Adrenal gland (tissue), 12 donors: Measurements from ENCODE around the gene SLC45A3. TPM values are rescaled to one million over a fixed set of nuclear protein-coding genes. Genes with fewer than 3 reads are reported as not detected.

Experiments
- DNase-seq, 7 donors: peaks; one replicate each; pipeline ENCODE4 v3.0.0-alpha.2; 2019 to 2020
- H3K27ac ChIP-seq, 5 donors: fragments of 200-600 bp; sonication (generic) in 4 of 5; 1 replicate in 3 of 5; 2 replicates in 2 of 5; pipeline versions ENCODE4 v1.5.1 to v1.8.0; 2016 to 2020; ENCODE audit warnings: mild to moderate bottlenecking in 1 of 5
- H3K27me3 ChIP-seq: fragments of 200-600 bp; 2 replicates; pipeline ENCODE4 v1.8.0; 2021
- H3K36me3 ChIP-seq, 2 donors: fragments of 200-600 bp; replicated peaks in 1 of 2; 1 replicate in 1 of 2; 2 replicates in 1 of 2; pipeline versions ENCODE4 v1.5.1 to v1.8.0; 2018 to 2022
- H3K4me1 ChIP-seq, 2 donors: fragments of 200-600 bp; replicated peaks in 1 of 2; 1 replicate in 1 of 2; 2 replicates in 1 of 2; pipeline versions ENCODE4 v1.5.1 to v1.8.0; 2018 to 2021
- H3K4me3 ChIP-seq, 4 donors: fragments of 200-600 bp; sonication (generic) in 3 of 4; one replicate each; pipeline ENCODE4 v1.5.1; 2016 to 2018
- H3K9me3 ChIP-seq, 3 donors: fragments of 200-600 bp; sonication (generic) in 1 of 3; replicated peaks in 1 of 3; 1 replicate in 2 of 3; 2 replicates in 1 of 3; pipeline versions ENCODE4 v1.5.1 to v1.8.0; 2016 to 2021
- CTCF ChIP-seq, 6 experiments: fragments of 450-650 bp in 4 of 6; fragments of 200-600 bp in 2 of 6; sonication (generic) in 1 of 6; IDR thresholded peaks; 1 replicate in 5 of 6; 2 replicates in 1 of 6; pipeline versions ENCODE4 v1.5.1 to v1.8.0; 2016 to 2021; ENCODE audit warnings: antibody characterized with exemption in 6 of 6, mild to moderate bottlenecking in 2 of 6, moderate library complexity in 1 of 6
- POLR2A ChIP-seq, 2 donors: fragments of 450-650 bp; IDR thresholded peaks; one replicate each; pipeline ENCODE4 v1.6.1; 2017; ENCODE audit warnings: antibody characterized with exemption in 2 of 2, mild to moderate bottlenecking in 2 of 2, moderate library complexity in 1 of 2
- WGBS, 4 donors: extraction: QIAGEN DNeasy Blood & Tissue Kit in 2 of 4; methylation state at CpG; one replicate each; pipeline versions ENCODE4 v1.1.5 to v1.1.7; 2013 to 2017; 5-methylcytosine and 5-hydroxymethylcytosine counted together
- intact Hi-C, 2 donors: fragments of 100-400 bp; cut with DNase I; formaldehyde crosslinking; loops; one replicate each; pipeline versions ENCODE4 v1.14.1 to v1.15.0; 2022 to 2023
- polyA plus RNA-seq, 3 donors: library from polyadenylated mRNA; stranded (reverse); fragments of 200-250 nt in 2 of 3; fragments of 350-450 nt in 1 of 3; fragmentation: Illumina TruSeq in 1 of 3; extraction: RNeasy Lipid Tissue Mini Kit (QIAGEN cat#74804) in 1 of 3; gene quantifications; one replicate each; pipeline ENCODE4 v1.2.3, GENCODE V29; 2013 to 2014
- total RNA-seq, 9 donors: library from RNA; depleted of rRNA in 4 of 9; stranded (reverse); fragments of >200 nt in 4 of 9; fragments of 120-200 nt in 1 of 9; fragmentation: NEBNext Ultra II Directional in 1 of 9; extraction: Animal tissue kit (Norgen Biotek cat#: 25700) in 1 of 9; gene quantifications; one replicate each; pipeline versions ENCODE4 v1.1.0 to v1.2.4, GENCODE V29; 2013 to 2023
- donor health status: healthy with polysubstance abuse.
- donor health status: Bipolar disorder and iron deficiency.
- donor health status: DM: yes; HTN: yes; CAD: no.
- donor health status: DM: no; HTN: no; CAD: no.
- donor health status: DM: no; HTN: no; CAD: no.
- donor health status: DM: yes; HTN: yes; CAD: no.

SLC45A3 gene
- total and polyA plus RNA-seq, 12 donors: 4.7 to 27.9 (median 8.9) TPM

GRCh38 chr1:205670150-205670446, 10.2 kb downstream of the SLC45A3 start:
- Histone ChIP-seq H3K9me3 (no peaks in the 10 kb centered on the region), H3K4me1 (peaks cover 0 to 10% of the 10 kb centered on the region in 2 donors), H3K4me3 (no peak overlapping the region), H3K27ac (no peak overlapping the region), H3K27me3 (no peaks in the 10 kb centered on the region), H3K36me3 (no peaks in the 10 kb centered on the region)
- TF ChIP-seq CTCF (IDR thresholded peaks at IDR 0.05): no peak
- no peak for TF ChIP-seq POLR2A (IDR thresholded peaks at IDR 0.05)
- intact Hi-C loops: no loop called here
- WGBS, 4 donors: 82 to 90% (median 87%) methylated on average over 5 of the region's 5 CpGs
- no peak for DNase-seq

GRCh38 chr1:205669341-205670149, 10.8 kb downstream of the SLC45A3 start:
- Histone ChIP-seq H3K27ac (no peak overlapping the region), H3K4me1 (peaks cover 0 to 10% of the 10 kb centered on the region in 2 donors), H3K36me3 (no peaks in the 10 kb centered on the region), H3K27me3 (no peaks in the 10 kb centered on the region), H3K4me3 (no peak overlapping the region), H3K9me3 (no peaks in the 10 kb centered on the region)
- TF ChIP-seq POLR2A (IDR thresholded peaks at IDR 0.05) (no peak), CTCF (IDR thresholded peaks at IDR 0.05) (no peak)
- 51 to 61% (median 55%) methylated on average over 16 to 20 of the region's 20 CpGs for WGBS, 4 donors
- DNase-seq: no peak
- intact Hi-C loops: no loop called here

- no peak for DNase-seq
- TF ChIP-seq POLR2A (IDR thresholded peaks at IDR 0.05) (no peak), CTCF (IDR thresholded peaks at IDR 0.05) (no peak)
- Histone ChIP-seq H3K36me3 (no peaks in the 10 kb centered on the region), H3K27me3 (no peaks in the 10 kb centered on the region), H3K27ac (no peak overlapping the region), H3K4me1 (peaks cover 0 to 10% of the 10 kb centered on the region in 2 donors), H3K9me3 (no peaks in the 10 kb centered on the region), H3K4me3 (no peak overlapping the region)
- 65 to 74% (median 72%) methylated on average over 5 of the region's 5 CpGs for WGBS, 4 donors
- intact Hi-C loops: no loop called here
These were observed 11.4 kb downstream of the SLC45A3 start for GRCh38 chr1:205668951-205669340.

GRCh38 chr1:205667909-205668643, 12.2 kb downstream of the SLC45A3 start:
- Histone ChIP-seq H3K36me3 (no peaks in the 10 kb centered on the region), H3K27ac (no peak overlapping the region), H3K27me3 (no peaks in the 10 kb centered on the region), H3K4me1 (peaks cover 0 to 10% of the 10 kb centered on the region in 2 donors), H3K9me3 (no peaks in the 10 kb centered on the region), H3K4me3 (no peak overlapping the region)
- WGBS, 4 donors: 77 to 87% (median 84%) methylated on average over 8 to 11 of the region's 11 CpGs
- TF ChIP-seq POLR2A (IDR thresholded peaks at IDR 0.05) (no peak), CTCF (IDR thresholded peaks at IDR 0.05) (no peak)
- intact Hi-C loops: no loop called here
- DNase-seq: no peak
